ENCODE results near the gene PWP2.

DNA sequence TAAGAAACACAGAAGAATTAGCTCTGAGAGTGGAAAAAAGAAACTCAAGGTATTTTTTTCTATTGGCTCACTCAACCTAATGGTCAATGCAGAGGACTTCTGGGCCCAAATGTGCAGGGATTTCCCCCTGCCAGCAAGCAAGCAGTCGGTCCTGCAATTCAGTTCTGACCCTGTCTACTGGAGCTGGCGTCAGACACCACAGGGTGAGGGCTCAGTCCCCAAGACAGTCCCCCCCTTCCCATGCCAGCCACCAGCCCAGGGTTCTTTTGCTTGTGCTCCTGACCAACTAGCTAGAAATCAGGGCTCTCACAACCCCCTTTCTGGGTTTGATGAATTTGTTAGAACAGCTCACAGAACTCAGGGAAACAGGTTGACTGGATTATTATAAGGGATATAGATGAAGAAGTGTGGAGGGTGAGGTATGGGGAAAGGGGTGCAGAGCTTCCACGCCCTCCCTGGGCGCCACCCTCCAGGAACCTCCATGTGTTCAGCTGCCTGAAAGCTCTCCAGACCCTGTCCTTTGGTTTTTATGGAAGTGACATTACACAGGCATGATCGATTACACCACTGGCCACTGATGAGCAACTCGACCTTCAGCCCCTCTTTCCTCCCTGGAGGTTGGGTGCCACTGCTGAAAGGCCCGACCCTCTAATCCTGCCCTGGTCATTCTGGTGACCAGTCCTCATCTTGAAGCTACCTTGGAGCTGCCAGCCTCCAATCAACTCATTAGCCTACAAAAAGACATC lies 22.5 kb upstream of the PWP2 start:
- TF ChIP-seq POLR2A (IDR thresholded peaks at IDR 0.05; ENCODE audit: low read length): no peak
- no peak for TF ChIP-seq GATA1 (IDR thresholded peaks at IDR 0.05; ENCODE audit: low read depth, low read length)

All from erythroblast (primary cell).